Heart left ventricle (tissue), 16 donors: ENCODE data around the gene MTREX. TPM values are rescaled to one million over a fixed set of nuclear protein-coding genes. Genes with fewer than 3 reads are reported as not detected.

Experiments used
- ATAC-seq, 4 donors: fragments of 200-7000 bp; cut with Tn5 transposase; one replicate each; pipeline ENCODE4 v1.9.1; 2020 to 2022; ENCODE audit warnings: moderate library complexity in 4 of 4, mild to moderate bottlenecking in 3 of 4, moderate number of reproducible peaks in 1 of 4
- DNase-seq, 5 donors: peaks; one replicate each; pipeline ENCODE4 v3.0.0-alpha.2; 2020
- H3K27ac ChIP-seq, 12 donors: fragments of 200-600 bp; sonication (generic) in 4 of 12; one replicate each; pipeline versions ENCODE4 v1.5.0 to v1.8.0; 2016 to 2022; ENCODE audit warnings: mild to moderate bottlenecking in 2 of 12
- H3K27me3 ChIP-seq, 9 donors: fragments of 200-600 bp; sonication (generic) in 2 of 9; one replicate each; pipeline versions ENCODE4 v1.5.1 to v1.8.0; 2016 to 2022; ENCODE audit warnings: mild to moderate bottlenecking in 3 of 9
- H3K36me3 ChIP-seq, 9 donors: fragments of 200-600 bp; sonication (generic) in 2 of 9; one replicate each; pipeline versions ENCODE4 v1.5.0 to v1.8.0; 2018 to 2022; ENCODE audit warnings: mild to moderate bottlenecking in 2 of 9
- H3K4me1 ChIP-seq, 12 donors: fragments of 200-600 bp; sonication (generic) in 4 of 12; one replicate each; pipeline versions ENCODE4 v1.5.0 to v1.8.0; 2016 to 2022; ENCODE audit warnings: mild to moderate bottlenecking in 3 of 12
- H3K4me3 ChIP-seq, 12 donors: fragments of 200-600 bp; sonication (generic) in 4 of 12; one replicate each; pipeline versions ENCODE4 v1.5.0 to v1.8.0; 2017 to 2022; ENCODE audit warnings: mild to moderate bottlenecking in 9 of 12, moderate library complexity in 4 of 12
- H3K9me3 ChIP-seq, 12 donors: fragments of 200-600 bp; sonication (generic) in 4 of 12; one replicate each; pipeline versions ENCODE4 v1.5.0 to v1.8.0; 2016 to 2022; ENCODE audit warnings: mild to moderate bottlenecking in 1 of 12
- POLR2A ChIP-seq, 2 donors: fragments of 450-650 bp; IDR thresholded peaks; one replicate each; pipeline ENCODE4 v1.6.1; 2017; ENCODE audit warnings: antibody characterized with exemption in 2 of 2, mild to moderate bottlenecking in 2 of 2, moderate library complexity in 2 of 2
- WGBS, 4 donors: extraction: QIAGEN DNeasy Blood & Tissue Kit in 2 of 4; methylation state at CpG; one replicate each; pipeline versions ENCODE4 v1.1.5 to v1.1.7; 2013 to 2018; 5-methylcytosine and 5-hydroxymethylcytosine counted together
- intact Hi-C, 10 donors: fragments of 100-400 bp; cut with DNase I; formaldehyde crosslinking; loops; one replicate each; pipeline versions ENCODE4 v1.11.1 to v1.14.2; 2022
- polyA plus RNA-seq, 2 donors: library from polyadenylated mRNA; stranded (reverse); fragments of 200-250 nt; gene quantifications; one replicate each; pipeline ENCODE4 v1.2.3, GENCODE V29; 2013
- total RNA-seq, 9 donors: library from RNA; depleted of rRNA in 2 of 9; stranded (reverse); fragments of >200 nt in 2 of 9; fragmentation: NEBNext Ultra II Directional in 3 of 9; extraction: Animal tissue kit (Norgen Biotek cat#: 25700) in 3 of 9; gene quantifications; one replicate each; pipeline versions ENCODE4 v1.1.0 to v1.2.4, GENCODE V29; 2016 to 2023
- TF ChIP-seq, protein P1 (sequence below), 12 donors: fragments of 200-600 bp; sonication (generic) in 4 of 12; IDR thresholded peaks; one replicate each; pipeline versions ENCODE4 v1.5.0 to v1.8.0; 2018 to 2022; ENCODE audit warnings: antibody characterized with exemption in 12 of 12, mild to moderate bottlenecking in 5 of 12
- donor health status: ischemic (EF 13 %, LVEDD 7.1; RV severe dilation, severe dysfunction).
- donor health status: healthy with polysubstance abuse.
- donor health status: DM: no; HTN: yes; CAD: no.
- donor health status: DM: no; HTN: no; CAD: no.
- donor health status: ischemic (EF 25% LVEDD 6.9; RV normal size, moderate dysfunction).
- donor health status: ischemic (EF 25% LVEDD 5.7; RV mildly dilated, moderate dysfunction).
- donor health status: healthy.
- donor health status: DM: yes; HTN: yes; CAD: no.
- donor health status: ischemic (EF 35%, LVEDD 5.7; RV mildly dilated, moderate dysfunction).
- donor health status: nonischemic (EF 11% LVEDD 7.7; RV severe dilation, severe dysfunction).
- donor health status: DM: yes; HTN: yes; CAD: no.
- donor health status: PGD.
- donor health status: ischemic (EF 29% LVEDD 5.4; RV normal size, mild dysfunction).
- donor health status: nonischemic (EF 23%, LVEDD 6.1; RV moderate dilation, normal function).

Gene MTREX
- total and polyA plus RNA-seq, 11 donors = 18.4 to 68.8 (median 57.3) TPM

DNA sequence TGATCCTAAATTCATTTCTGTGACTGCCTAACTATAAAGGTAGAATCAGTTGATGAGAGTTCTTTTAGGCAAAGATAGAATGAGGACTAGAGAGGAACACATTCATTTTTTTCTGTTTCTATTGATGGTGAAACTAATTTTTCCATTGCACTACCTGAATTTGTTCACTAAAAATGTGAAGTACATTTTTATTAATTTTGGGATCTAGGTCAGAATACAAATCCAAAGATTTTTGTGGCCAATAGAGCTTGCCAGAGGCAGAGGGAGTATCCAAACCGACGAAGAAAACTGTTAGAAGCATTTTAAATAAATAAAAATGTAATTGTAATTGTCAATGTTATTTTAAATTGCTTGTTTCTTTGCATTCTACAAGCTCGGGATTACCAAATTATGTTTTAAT is 78.1 kb downstream of the MTREX start:
- H3K27me3 ChIP-seq = no peaks in the 10 kb centered on the region
- ATAC-seq (no peak), DNase-seq (no peak)
- no peak overlapping the region for H3K4me3 ChIP-seq
- peaks cover 0 to 17% (median 4%) of the 10 kb centered on the region in 12 donors for H3K4me1 ChIP-seq
- intact Hi-C loops = no loop called here
- H3K27ac ChIP-seq = no peak overlapping the region
- H3K36me3 ChIP-seq = peaks cover 0 to 59% (median 38%) of the 10 kb centered on the region in 9 donors
- TF ChIP-seq, protein P1, sequence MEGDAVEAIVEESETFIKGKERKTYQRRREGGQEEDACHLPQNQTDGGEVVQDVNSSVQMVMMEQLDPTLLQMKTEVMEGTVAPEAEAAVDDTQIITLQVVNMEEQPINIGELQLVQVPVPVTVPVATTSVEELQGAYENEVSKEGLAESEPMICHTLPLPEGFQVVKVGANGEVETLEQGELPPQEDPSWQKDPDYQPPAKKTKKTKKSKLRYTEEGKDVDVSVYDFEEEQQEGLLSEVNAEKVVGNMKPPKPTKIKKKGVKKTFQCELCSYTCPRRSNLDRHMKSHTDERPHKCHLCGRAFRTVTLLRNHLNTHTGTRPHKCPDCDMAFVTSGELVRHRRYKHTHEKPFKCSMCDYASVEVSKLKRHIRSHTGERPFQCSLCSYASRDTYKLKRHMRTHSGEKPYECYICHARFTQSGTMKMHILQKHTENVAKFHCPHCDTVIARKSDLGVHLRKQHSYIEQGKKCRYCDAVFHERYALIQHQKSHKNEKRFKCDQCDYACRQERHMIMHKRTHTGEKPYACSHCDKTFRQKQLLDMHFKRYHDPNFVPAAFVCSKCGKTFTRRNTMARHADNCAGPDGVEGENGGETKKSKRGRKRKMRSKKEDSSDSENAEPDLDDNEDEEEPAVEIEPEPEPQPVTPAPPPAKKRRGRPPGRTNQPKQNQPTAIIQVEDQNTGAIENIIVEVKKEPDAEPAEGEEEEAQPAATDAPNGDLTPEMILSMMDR (IDR thresholded peaks at IDR 0.05) = no peak
- TF ChIP-seq POLR2A (IDR thresholded peaks at IDR 0.05) = no peak
- peaks cover 0 to 32% (median 14%) of the 10 kb centered on the region in 12 donors for H3K9me3 ChIP-seq
- WGBS, 4 donors = 84 to 93% (median 86%) methylated on average over 3 of the region's 3 CpGs

DNA sequence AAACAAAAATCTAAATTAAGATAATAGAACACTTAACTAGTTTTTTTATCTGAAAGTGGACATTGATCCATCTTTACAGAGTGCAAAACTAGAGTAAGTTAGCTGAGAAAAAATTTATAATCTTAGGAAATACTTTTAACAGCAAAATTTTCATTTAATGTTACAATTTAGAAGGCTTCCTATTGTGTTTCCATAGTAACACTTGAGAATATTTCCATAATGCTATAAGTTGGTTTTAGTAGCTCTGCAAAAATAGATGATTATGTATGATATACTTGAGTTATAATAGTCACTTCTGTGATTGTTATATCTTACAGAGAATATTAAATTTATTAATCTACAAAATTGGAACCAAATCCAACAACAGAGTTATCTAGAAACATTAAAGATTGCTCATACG is 78.6 kb downstream of the MTREX start:
- H3K36me3 ChIP-seq = peaks cover 0 to 62% (median 37%) of the 10 kb centered on the region in 9 donors
- no peak overlapping the region for H3K4me3 ChIP-seq
- intact Hi-C loops = no loop called here
- no peak overlapping the region for H3K27ac ChIP-seq
- DNase-seq = no peak
- TF ChIP-seq POLR2A (IDR thresholded peaks at IDR 0.05) = no peak
- TF ChIP-seq, protein P1 (IDR thresholded peaks at IDR 0.05) = no peak
- peaks cover 0 to 17% (median 4%) of the 10 kb centered on the region in 12 donors for H3K4me1 ChIP-seq
- 79 to 92% (median 84%) methylated on average over 1 of the region's 1 CpG for WGBS, 4 donors
- ATAC-seq = no peak
- peaks cover 0 to 31% (median 14%) of the 10 kb centered on the region in 12 donors for H3K9me3 ChIP-seq
- H3K27me3 ChIP-seq = no peaks in the 10 kb centered on the region

DNA sequence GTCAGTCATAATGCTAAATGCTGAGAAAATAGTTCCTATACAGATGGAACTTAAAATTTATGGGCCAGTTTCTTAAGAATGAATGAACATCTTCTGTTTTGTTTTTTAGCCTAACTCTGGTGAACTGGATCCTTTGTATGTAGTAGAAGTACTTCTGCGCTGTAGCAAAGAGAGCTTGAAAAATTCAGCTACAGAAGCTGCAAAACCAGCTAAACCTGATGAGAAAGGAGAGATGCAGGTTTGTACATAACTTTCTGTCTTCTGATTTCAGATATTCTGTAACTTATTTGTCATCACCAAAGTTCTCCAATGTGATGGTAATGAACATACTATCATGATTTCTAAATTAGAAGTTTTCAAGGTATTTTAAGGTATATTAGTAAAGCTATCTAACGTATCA is 80.1 kb downstream of the MTREX start:
- DNase-seq (no peak), ATAC-seq (no peak)
- H3K4me3 ChIP-seq = no peak overlapping the region
- no peak for TF ChIP-seq POLR2A (IDR thresholded peaks at IDR 0.05)
- TF ChIP-seq, protein P1 (IDR thresholded peaks at IDR 0.05) = no peak
- peaks cover 0 to 17% (median 4%) of the 10 kb centered on the region in 12 donors for H3K4me1 ChIP-seq
- H3K9me3 ChIP-seq = peaks cover 0 to 25% (median 14%) of the 10 kb centered on the region in 12 donors
- H3K27me3 ChIP-seq = no peaks in the 10 kb centered on the region
- no peak overlapping the region for H3K27ac ChIP-seq
- peaks cover 0 to 66% (median 35%) of the 10 kb centered on the region in 9 donors for H3K36me3 ChIP-seq
- intact Hi-C loops = no loop called here
- WGBS, 4 donors = 96 to 99% (median 98%) methylated on average over 2 of the region's 2 CpGs

DNA sequence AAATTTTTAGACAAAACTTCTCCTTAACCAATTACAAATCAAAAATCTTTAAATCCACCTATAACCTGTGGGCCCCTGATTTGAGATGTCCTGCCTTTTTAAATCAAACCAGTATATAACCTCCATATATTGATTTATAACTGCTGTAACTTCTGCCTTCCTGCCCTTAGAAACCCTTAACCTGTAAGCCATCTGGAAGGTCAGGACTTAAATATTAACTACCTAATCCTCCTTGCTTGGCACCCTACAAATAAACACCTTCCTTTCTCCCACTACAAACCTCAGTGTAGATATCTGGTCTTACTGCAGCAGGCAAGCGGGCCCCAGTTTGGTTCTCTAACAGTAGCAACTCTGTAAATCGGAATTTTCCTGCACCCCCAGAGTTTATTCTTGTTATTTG is 83.9 kb downstream of the MTREX start:
- peaks cover 0 to 11% (median 7%) of the 10 kb centered on the region in 12 donors for H3K9me3 ChIP-seq
- no peak overlapping the region for H3K4me3 ChIP-seq
- intact Hi-C loops = no loop called here
- H3K36me3 ChIP-seq = peaks cover 0 to 61% (median 38%) of the 10 kb centered on the region in 9 donors
- peaks cover 0 to 24% (median 4%) of the 10 kb centered on the region in 12 donors for H3K4me1 ChIP-seq
- no peaks in the 10 kb centered on the region for H3K27me3 ChIP-seq
- H3K27ac ChIP-seq = no peak overlapping the region
- WGBS, 4 donors = 97 to 98% (median 98%) methylated on average over 2 of the region's 2 CpGs
- ATAC-seq (no peak), DNase-seq (no peak)
- no peak for TF ChIP-seq POLR2A (IDR thresholded peaks at IDR 0.05)
- TF ChIP-seq, protein P1 (IDR thresholded peaks at IDR 0.05) = no peak
